Aorta (tissue), 5 donors: Measurements from ENCODE around the gene ELMO1. TPM values are rescaled to one million over a fixed set of nuclear protein-coding genes. Genes with fewer than 3 reads are reported as not detected.

ENCODE experiments used
- ATAC-seq: fragments of 200-7000 bp; cut with Tn5 transposase; one replicate; pipeline ENCODE4 v1.9.1; 2022; ENCODE audit warnings: moderate library complexity; ENCODE audit not compliant: low FRiP score
- DNase-seq, 2 donors: peaks; one replicate each; pipeline ENCODE4 v3.0.0-alpha.2; 2020
- H3K27ac ChIP-seq, 2 donors: one replicate each; pipeline ENCODE4 v1.5.1; 2013; ENCODE audit warnings: low read length in 2 of 2, mild to moderate bottlenecking in 2 of 2, moderate library complexity in 2 of 2, control low read depth in 1 of 2, inconsistent platforms in 1 of 2, low read depth in 1 of 2
- H3K27me3 ChIP-seq, 2 donors: one replicate each; pipeline ENCODE4 v1.6.1; 2013; ENCODE audit warnings: control low read depth in 1 of 2, low read length in 1 of 2, mild to moderate bottlenecking in 1 of 2, moderate library complexity in 1 of 2; ENCODE audit not compliant: insufficient read depth in 2 of 2, control insufficient read depth in 1 of 2
- H3K36me3 ChIP-seq, 2 donors: one replicate each; pipeline ENCODE4 v1.6.1; 2013; ENCODE audit warnings: control low read depth in 1 of 2, low read length in 1 of 2, mild to moderate bottlenecking in 1 of 2; ENCODE audit not compliant: insufficient read depth in 2 of 2, control insufficient read depth in 1 of 2
- H3K4me1 ChIP-seq, 2 donors: one replicate each; pipeline ENCODE4 v1.6.1; 2013; ENCODE audit warnings: low read length in 2 of 2, control low read depth in 1 of 2, mild to moderate bottlenecking in 1 of 2, moderate library complexity in 1 of 2; ENCODE audit not compliant: insufficient read depth in 2 of 2, control insufficient read depth in 1 of 2
- H3K4me3 ChIP-seq, 2 donors: one replicate each; pipeline ENCODE4 v1.5.1; 2013; ENCODE audit warnings: low read length in 2 of 2, control low read depth in 1 of 2, mild to moderate bottlenecking in 1 of 2
- H3K9me3 ChIP-seq: one replicate; pipeline ENCODE4 v1.6.1; 2013; ENCODE audit warnings: mild to moderate bottlenecking, low read length; ENCODE audit not compliant: control insufficient read depth
- WGBS, 2 donors: extraction: QIAGEN DNeasy Blood & Tissue Kit; methylation state at CpG; one replicate each; pipeline ENCODE4 v1.1.7; 2013; 5-methylcytosine and 5-hydroxymethylcytosine counted together
- intact Hi-C, 2 donors: fragments of 100-400 bp; cut with DNase I; formaldehyde crosslinking; loops; one replicate each; pipeline versions ENCODE4 v1.14.2 to v1.15.0; 2022
- polyA plus RNA-seq, 2 donors: library from polyadenylated mRNA; stranded (reverse); fragments of 200-250 nt; gene quantifications; one replicate each; pipeline ENCODE4 v1.2.3, GENCODE V29; 2013
- total RNA-seq, 2 donors: library from RNA; stranded (reverse); fragmentation: NEBNext Ultra II Directional; extraction: Animal tissue kit (Norgen Biotek cat#: 25700); gene quantifications; one replicate each; pipeline ENCODE4 v1.2.1, GENCODE V29; 2021
- donor health status: healthy with polysubstance abuse.
- donor health status: Bipolar disorder and iron deficiency.
- donor health status: DM: no; HTN: no; CAD: no.
- donor health status: DM: no; HTN: no; CAD: no.
- donor health status: DM: yes; HTN: yes; CAD: no.

ELMO1 gene
- total and polyA plus RNA-seq, 4 donors, result 1.8 to 86.9 (median 24.8) TPM

- intact Hi-C loops, result no loop called here
- DNase-seq, result no peak
- peaks cover 0 to 1% of the 10 kb centered on the region in 2 donors for H3K4me1 ChIP-seq
Observed at GRCh38 chr7:37367010-37367409, 81.7 kb downstream of the ELMO1 start.

DNA sequence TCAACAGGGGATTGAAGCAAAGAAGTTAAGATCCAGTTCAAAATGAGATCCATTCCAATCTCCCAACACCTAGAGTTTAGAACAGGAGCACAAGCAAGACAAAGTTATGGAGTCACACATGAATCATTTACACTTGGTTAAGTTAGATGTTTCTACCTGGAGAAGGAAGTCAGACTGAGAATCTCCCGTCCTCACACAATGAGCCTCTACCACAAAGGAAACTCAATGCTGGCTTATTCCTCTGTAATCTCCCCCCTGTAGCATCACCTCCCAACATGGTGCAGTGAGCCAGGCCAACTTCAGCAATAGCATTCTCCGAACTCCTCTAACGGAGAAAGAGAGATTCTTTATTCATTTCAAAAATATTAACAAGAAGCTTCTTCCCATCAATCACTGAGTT is 82.2 kb downstream of the ELMO1 start:
- WGBS, 2 donors, result 91 to 93% methylated on average over 3 of the region's 3 CpGs
- no peak for DNase-seq
- Histone ChIP-seq H3K4me1 (peaks cover 0 to 1% of the 10 kb centered on the region in 2 donors), H3K27me3 (no peaks in the 10 kb centered on the region), H3K36me3 (no peaks in the 10 kb centered on the region), H3K9me3 (no peaks in the 10 kb centered on the region), H3K4me3 (no peak overlapping the region), H3K27ac (no peak overlapping the region)
- ATAC-seq, result no peak
- intact Hi-C loops, result no loop called here

More at GRCh38 chr7:37367010-37367409, 81.7 kb downstream of the ELMO1 start:
- H3K27ac ChIP-seq, result no peak overlapping the region
- peak overlapping the region in 1 of 2 donors; percentile 3 for H3K4me3 ChIP-seq
- ATAC-seq, result no peak
- no peaks in the 10 kb centered on the region for H3K36me3 ChIP-seq
- 90 to 92% methylated on average over 3 of the region's 3 CpGs for WGBS, 2 donors
- no peaks in the 10 kb centered on the region for H3K27me3 ChIP-seq
- H3K9me3 ChIP-seq, result no peaks in the 10 kb centered on the region

- Histone ChIP-seq H3K27me3 (no peaks in the 10 kb centered on the region), H3K9me3 (no peaks in the 10 kb centered on the region), H3K27ac (no peak overlapping the region), H3K4me1 (no peaks in the 10 kb centered on the region), H3K4me3 (no peak overlapping the region), H3K36me3 (no peaks in the 10 kb centered on the region)
- ATAC-seq (no peak), DNase-seq (no peak)
- intact Hi-C loops, result no loop called here
- whole genome bisulfite sequencing, 2 donors, result 93% methylated on average over 4 of the region's 4 CpGs
Observed at GRCh38 chr7:37365405-37365804, 83.3 kb downstream of the ELMO1 start.

DNA sequence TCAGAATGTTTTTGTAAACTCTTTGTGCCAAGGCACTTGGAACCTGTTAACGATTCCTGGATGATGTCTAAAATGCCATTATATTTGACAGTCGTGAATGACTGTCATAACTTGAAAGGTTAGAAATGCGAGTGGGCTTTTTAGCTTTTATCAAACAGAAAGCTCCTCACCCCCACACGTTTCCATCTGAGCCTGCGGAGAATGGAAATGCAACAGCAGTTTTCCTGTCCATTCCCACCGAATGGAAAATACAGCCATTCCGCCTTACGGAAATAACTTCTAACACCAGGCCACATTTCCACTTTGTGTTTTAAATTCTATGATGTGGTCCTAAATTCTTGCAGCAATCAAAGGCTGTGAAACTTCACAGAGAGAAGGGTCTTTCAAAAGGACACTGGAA is 83.8 kb downstream of the ELMO1 start:
- intact Hi-C loops, result no loop called here
- 83 to 89% methylated on average over 8 of the region's 8 CpGs for WGBS, 2 donors
- no peak overlapping the region for H3K27ac ChIP-seq
- ATAC-seq (no peak), DNase-seq (no peak)
- no peaks in the 10 kb centered on the region for H3K9me3 ChIP-seq
- H3K4me1 ChIP-seq, result no peaks in the 10 kb centered on the region
- H3K27me3 ChIP-seq, result no peaks in the 10 kb centered on the region
- H3K4me3 ChIP-seq, result no peak overlapping the region
- no peaks in the 10 kb centered on the region for H3K36me3 ChIP-seq

DNA sequence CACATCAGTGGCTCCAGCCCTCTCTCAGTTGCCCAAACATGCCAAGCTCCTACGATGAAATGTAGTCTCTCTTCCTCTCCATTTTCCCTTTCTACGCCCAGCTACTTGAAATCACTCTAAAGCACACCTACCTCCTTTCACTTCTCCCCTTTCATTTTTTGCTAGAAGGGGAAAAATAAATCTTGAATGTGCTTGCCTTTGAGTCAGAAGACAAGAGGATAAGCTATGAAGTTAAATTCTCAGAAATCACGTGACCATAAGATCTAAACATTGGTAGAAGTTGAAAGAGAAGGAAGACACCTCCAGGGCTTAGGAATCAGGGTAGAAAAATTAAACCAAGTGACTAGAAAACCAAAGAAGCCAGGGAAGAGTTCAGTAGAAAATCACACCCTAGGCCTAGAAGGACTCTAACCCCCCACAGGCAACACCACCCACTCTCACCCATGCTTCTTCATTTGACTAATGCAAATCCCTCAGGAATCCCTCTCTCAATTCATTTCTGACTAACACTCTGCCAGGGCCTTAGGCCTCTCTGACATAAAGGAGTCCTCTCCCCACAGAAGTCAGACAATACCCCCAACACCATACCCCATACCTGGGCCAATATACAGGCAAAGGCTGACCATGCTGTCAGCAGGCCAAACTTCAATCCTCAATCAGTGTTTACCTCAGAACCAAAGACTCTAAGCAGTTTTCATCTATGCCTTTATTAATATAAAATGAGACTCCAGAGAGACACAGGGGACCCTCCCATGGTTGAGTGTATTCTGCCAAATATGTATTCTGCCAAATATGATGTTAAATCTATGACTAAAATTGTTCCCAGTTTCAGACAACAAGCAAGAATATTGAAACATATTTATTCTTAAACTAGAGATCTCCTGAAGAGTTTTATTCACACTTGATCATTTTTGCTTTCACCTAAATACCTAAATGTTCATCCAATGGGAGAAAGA is 84.8 kb downstream of the ELMO1 start:
- intact Hi-C loops, result no loop called here

DNA sequence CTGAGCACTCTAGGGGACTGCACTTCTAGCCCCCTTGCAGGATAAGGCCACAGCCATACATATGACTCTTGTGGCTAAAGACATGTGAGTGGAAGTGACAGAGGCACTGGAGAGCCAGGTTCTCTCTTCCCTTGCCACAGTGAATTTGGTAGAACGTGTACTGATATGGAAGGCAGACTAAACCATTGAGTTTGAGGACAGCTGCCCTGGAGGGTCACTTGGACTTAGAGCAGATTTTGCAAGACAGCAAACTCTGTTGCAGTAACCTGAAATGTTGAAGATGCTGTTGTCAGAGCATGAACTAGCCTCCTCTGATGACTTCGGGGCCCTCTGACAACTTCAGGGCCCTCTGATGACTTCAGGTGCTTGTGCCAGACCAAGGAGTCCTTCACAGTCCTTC is 85.9 kb downstream of the ELMO1 start:
- Histone ChIP-seq H3K27me3 (no peaks in the 10 kb centered on the region), H3K27ac (no peak overlapping the region), H3K4me1 (no peaks in the 10 kb centered on the region), H3K36me3 (no peaks in the 10 kb centered on the region), H3K9me3 (no peaks in the 10 kb centered on the region), H3K4me3 (no peak overlapping the region)
- 93 to 96% methylated on average over 2 of the region's 2 CpGs for WGBS, 2 donors
- intact Hi-C loops, result no loop called here
- ATAC-seq (no peak), DNase-seq (no peak)

More for the DNA sequence above, 84.8 kb downstream of the ELMO1 start:
- Histone ChIP-seq H3K27me3 (no peaks in the 10 kb centered on the region), H3K4me1 (no peaks in the 10 kb centered on the region), H3K9me3 (no peaks in the 10 kb centered on the region), H3K4me3 (no peak overlapping the region), H3K36me3 (no peaks in the 10 kb centered on the region), H3K27ac (no peak overlapping the region)
- ATAC-seq, result no peak
- DNase-seq, result no peak
- WGBS, 2 donors, result 96 to 100% methylated on average over 3 of the region's 3 CpGs

GRCh38 chr7:37360484-37360883 is 88.2 kb downstream of the ELMO1 start:
- 97% methylated on average over 2 of the region's 2 CpGs for WGBS, 2 donors
- ATAC-seq (no peak), DNase-seq (no peak)
- peaks cover 0 to 2% of the 10 kb centered on the region in 2 donors for H3K4me1 ChIP-seq
- H3K27ac ChIP-seq, result no peak overlapping the region
- no peak overlapping the region for H3K4me3 ChIP-seq
- peaks cover 0 to under 1% of the 10 kb centered on the region in 2 donors for H3K36me3 ChIP-seq
- intact Hi-C loops, result no loop called here
- no peaks in the 10 kb centered on the region for H3K27me3 ChIP-seq
- no peaks in the 10 kb centered on the region for H3K9me3 ChIP-seq

- intact Hi-C loops, result no loop called here
- WGBS, 2 donors, result 94 to 95% methylated on average over 11 of the region's 11 CpGs
- DNase-seq (no peak), ATAC-seq (no peak)
- H3K4me1 ChIP-seq, result peaks cover 0 to 2% of the 10 kb centered on the region in 2 donors
- H3K36me3 ChIP-seq, result peaks cover 0 to 1% of the 10 kb centered on the region in 2 donors
- no peak overlapping the region for H3K27ac ChIP-seq
- H3K27me3 ChIP-seq, result no peaks in the 10 kb centered on the region
- H3K9me3 ChIP-seq, result no peaks in the 10 kb centered on the region
- H3K4me3 ChIP-seq, result no peak overlapping the region
Observed at GRCh38 chr7:37359662-37360444, 88.8 kb downstream of the ELMO1 start.
